ENCODE results near the gene PLCG1. TPM values are rescaled to one million over a fixed set of nuclear protein-coding genes. Genes with fewer than 3 reads are reported as not detected.

The PLCG1 gene
- total RNA-seq, 2 experiments from 2014 or later: 185 to 230 TPM

- Mint-ChIP-seq H3K9me3 (ENCODE audit: low read depth) (no peaks in the 10 kb centered on the region), H3K36me3 (ENCODE audit: low read depth) (peaks cover 51% of the 10 kb centered on the region), H3K27me3 (no peaks in the 10 kb centered on the region), H3K4me3 (no peak overlapping the region), H3K27ac (peak overlapping the region; percentile 29), H3K4me1 (peaks cover 8% of the 10 kb centered on the region)
- ATAC-seq (no peak), DNase-seq (peak; percentile 2)
- ChIA-PET CTCF (interaction anchor here (0.7 to 2.1 kb wide), 4 partner anchors 15 to 235 kb away, joined by 3 to 4 read pairs (median 4); no protein-coding TSS in a partner anchor), POLR2A (no interaction called here)
- intact Hi-C loops (cut with DNase I, micrococcal nuclease): loop anchor here in 1 of 2 experiments (5.0 kb wide), 1 partner anchor 37 kb away; the partner anchor contains the start of gene PLCG1
Measured at GRCh38 chr20:41174782-41175181, 37.4 kb downstream of the PLCG1 start.

GRCh38 chr20:41175201-41175651, 37.9 kb downstream of the PLCG1 start:
- intact Hi-C loops (cut with DNase I, micrococcal nuclease): no loop called here
- POLR2A ChIA-PET: no interaction called here
- H3K27me3 Mint-ChIP-seq: no peaks in the 10 kb centered on the region
- no peak overlapping the region for H3K27ac Mint-ChIP-seq
- no peak overlapping the region for H3K4me3 Mint-ChIP-seq
- CTCF ChIA-PET: interaction anchor here (0.7 to 2.1 kb wide), 5 partner anchors 9 to 234 kb away, joined by 3 to 6 read pairs (median 4); no protein-coding TSS in a partner anchor
- H3K9me3 Mint-ChIP-seq (ENCODE audit: low read depth): no peaks in the 10 kb centered on the region
- peaks cover 48% of the 10 kb centered on the region for H3K36me3 Mint-ChIP-seq (ENCODE audit: low read depth)
- peaks cover 8% of the 10 kb centered on the region for H3K4me1 Mint-ChIP-seq
- ATAC-seq (no peak), DNase-seq (no peak)

GRCh38 chr20:41175727-41176330, 38.5 kb downstream of the PLCG1 start:
- Mint-ChIP-seq H3K4me3 (no peak overlapping the region), H3K4me1 (peaks cover 8% of the 10 kb centered on the region), H3K36me3 (ENCODE audit: low read depth) (peaks cover 42% of the 10 kb centered on the region), H3K27me3 (no peaks in the 10 kb centered on the region), H3K27ac (peak overlapping the region; percentile 5), H3K9me3 (ENCODE audit: low read depth) (no peaks in the 10 kb centered on the region)
- ChIA-PET CTCF (interaction anchor here (0.9 to 2.1 kb wide), 5 partner anchors 9 to 185 kb away, joined by 3 to 6 read pairs (median 4); no protein-coding TSS in a partner anchor), POLR2A (no interaction called here)
- ATAC-seq (no peak), DNase-seq (no peak)
- intact Hi-C loops (cut with DNase I, micrococcal nuclease): no loop called here

GRCh38 chr20:41176711-41177552, 39.6 kb downstream of the PLCG1 start:
- H3K4me1 Mint-ChIP-seq: peaks cover 3% of the 10 kb centered on the region
- CTCF ChIA-PET: interaction anchor here (1.2 to 2.1 kb wide), 4 partner anchors 38 to 186 kb away, joined by 3 to 5 read pairs (median 4); no protein-coding TSS in a partner anchor
- H3K27me3 Mint-ChIP-seq: no peaks in the 10 kb centered on the region
- DNase-seq: peak; percentile 4
- H3K4me3 Mint-ChIP-seq: no peak overlapping the region
- ATAC-seq: no peak
- H3K9me3 Mint-ChIP-seq (ENCODE audit: low read depth): no peaks in the 10 kb centered on the region
- H3K27ac Mint-ChIP-seq: peak overlapping the region; percentile 41
- intact Hi-C loops (cut with DNase I, micrococcal nuclease): no loop called here
- H3K36me3 Mint-ChIP-seq (ENCODE audit: low read depth): peaks cover 33% of the 10 kb centered on the region
- POLR2A ChIA-PET: no interaction called here

GRCh38 chr20:41177636-41178035, 40.3 kb downstream of the PLCG1 start:
- H3K27me3 Mint-ChIP-seq: no peaks in the 10 kb centered on the region
- no peak overlapping the region for H3K27ac Mint-ChIP-seq
- H3K9me3 Mint-ChIP-seq (ENCODE audit: low read depth): no peaks in the 10 kb centered on the region
- intact Hi-C loops (cut with DNase I, micrococcal nuclease): no loop called here
- no peak for DNase-seq
- H3K36me3 Mint-ChIP-seq (ENCODE audit: low read depth): peaks cover 28% of the 10 kb centered on the region
- H3K4me3 Mint-ChIP-seq: no peak overlapping the region
- H3K4me1 Mint-ChIP-seq: peaks cover 7% of the 10 kb centered on the region
- ChIA-PET CTCF (interaction anchor here (1.5 kb wide), 1 partner anchor 162 kb away, joined by 5 read pairs; no protein-coding TSS in a partner anchor), POLR2A (no interaction called here)
- no peak for ATAC-seq

GRCh38 chr20:41178495-41178894, 41.2 kb downstream of the PLCG1 start:
- Mint-ChIP-seq H3K27me3 (no peaks in the 10 kb centered on the region), H3K36me3 (ENCODE audit: low read depth) (peaks cover 19% of the 10 kb centered on the region), H3K4me1 (peaks cover 7% of the 10 kb centered on the region), H3K4me3 (no peak overlapping the region), H3K9me3 (ENCODE audit: low read depth) (no peaks in the 10 kb centered on the region), H3K27ac (peak overlapping the region; percentile 66)
- intact Hi-C loops (cut with DNase I, micrococcal nuclease): no loop called here
- ChIA-PET POLR2A (no interaction called here), CTCF (no interaction called here)
- DNase-seq (no peak), ATAC-seq (no peak)

GRCh38 chr20:41178904-41179432, 41.6 kb downstream of the PLCG1 start:
- H3K27me3 Mint-ChIP-seq: no peaks in the 10 kb centered on the region
- ATAC-seq: no peak
- DNase-seq: peak; percentile 5
- peaks cover 7% of the 10 kb centered on the region for H3K4me1 Mint-ChIP-seq
- intact Hi-C loops (cut with DNase I, micrococcal nuclease): no loop called here
- no peak overlapping the region for H3K4me3 Mint-ChIP-seq
- H3K9me3 Mint-ChIP-seq (ENCODE audit: low read depth): no peaks in the 10 kb centered on the region
- H3K27ac Mint-ChIP-seq: peak overlapping the region; percentile 66
- H3K36me3 Mint-ChIP-seq (ENCODE audit: low read depth): peaks cover 15% of the 10 kb centered on the region
- ChIA-PET CTCF (no interaction called here), POLR2A (no interaction called here)

- Mint-ChIP-seq H3K36me3 (ENCODE audit: low read depth) (peaks cover 10% of the 10 kb centered on the region), H3K27ac (no peak overlapping the region), H3K4me1 (peaks cover 7% of the 10 kb centered on the region), H3K4me3 (no peak overlapping the region), H3K27me3 (no peaks in the 10 kb centered on the region), H3K9me3 (ENCODE audit: low read depth) (no peaks in the 10 kb centered on the region)
- ChIA-PET CTCF (interaction anchor here (0.6 to 0.8 kb wide), 2 partner anchors 8 to 106 kb away, joined by 3 read pairs; no protein-coding TSS in a partner anchor), POLR2A (no interaction called here)
- ATAC-seq (no peak), DNase-seq (peak; percentile 4)
- intact Hi-C loops (cut with DNase I, micrococcal nuclease): no loop called here
Measured at GRCh38 chr20:41179961-41180360, 42.6 kb downstream of the PLCG1 start.

- peak overlapping the region; percentile 20 for H3K27ac Mint-ChIP-seq
- no peaks in the 10 kb centered on the region for H3K27me3 Mint-ChIP-seq
- no peaks in the 10 kb centered on the region for H3K9me3 Mint-ChIP-seq (ENCODE audit: low read depth)
- ChIA-PET POLR2A (no interaction called here), CTCF (interaction anchor here (0.6 to 0.8 kb wide), 2 partner anchors 7 to 107 kb away, joined by 3 read pairs; no protein-coding TSS in a partner anchor)
- H3K36me3 Mint-ChIP-seq (ENCODE audit: low read depth): peaks cover 9% of the 10 kb centered on the region
- no peak overlapping the region for H3K4me3 Mint-ChIP-seq
- ATAC-seq (no peak), DNase-seq (no peak)
- intact Hi-C loops (cut with DNase I, micrococcal nuclease): no loop called here
- peaks cover 7% of the 10 kb centered on the region for H3K4me1 Mint-ChIP-seq
Measured at GRCh38 chr20:41180599-41181333, 43.4 kb downstream of the PLCG1 start.

- Mint-ChIP-seq H3K4me1 (peaks cover 7% of the 10 kb centered on the region), H3K27ac (no peak overlapping the region), H3K36me3 (ENCODE audit: low read depth) (peaks cover 2% of the 10 kb centered on the region), H3K4me3 (no peak overlapping the region), H3K27me3 (no peaks in the 10 kb centered on the region), H3K9me3 (ENCODE audit: low read depth) (no peaks in the 10 kb centered on the region)
- ATAC-seq: no peak
- intact Hi-C loops (cut with DNase I, micrococcal nuclease): no loop called here
- CTCF ChIA-PET: interaction anchor here (0.8 kb wide), 1 partner anchor 8 kb away, joined by 5 read pairs; no protein-coding TSS in a partner anchor
- POLR2A ChIA-PET: no interaction called here
- DNase-seq: no peak
Measured at GRCh38 chr20:41181567-41181966, 44.2 kb downstream of the PLCG1 start.

Data from activated CD4-positive, alpha-beta T cell treated with anti-CD3 and anti-CD28 coated beads for 36 hours (primary cell).